H9 (cell line): ENCODE results near the gene PJA2. TPM values are rescaled to one million over a fixed set of nuclear protein-coding genes. Genes with fewer than 3 reads are reported as not detected.

Source experiments
- DNase-seq: peaks from one replicate; pipeline ENCODE4 v3.0.0-alpha.2; 2017
- H2AFZ ChIP-seq: one replicate; pipeline ENCODE4 v1.6.1; 2013; ENCODE audit warnings: mild to moderate bottlenecking, low read length, control low read depth, moderate library complexity
- H2AK5ac ChIP-seq: 2 replicates; pipeline ENCODE4 v1.6.1; 2013; ENCODE audit warnings: low read length, control low read depth, mixed read lengths; ENCODE audit not compliant: insufficient read length
- H2BK120ac ChIP-seq: one replicate; pipeline ENCODE4 v1.6.1; 2013; ENCODE audit warnings: low read depth, mild to moderate bottlenecking, low read length, control low read depth, inconsistent platforms; ENCODE audit not compliant: poor library complexity, severe bottlenecking
- H2BK12ac ChIP-seq: 2 replicates; pipeline ENCODE4 v1.6.1; 2013; ENCODE audit warnings: low read length, control low read depth, mixed read lengths, low read depth; ENCODE audit not compliant: insufficient read length
- H2BK15ac ChIP-seq: 2 replicates; pipeline ENCODE4 v1.6.1; 2013; ENCODE audit warnings: low read depth, low read length, control low read depth
- H2BK20ac ChIP-seq: one replicate; pipeline ENCODE4 v1.6.1; 2013; ENCODE audit warnings: low read depth, mild to moderate bottlenecking, low read length, control low read depth, inconsistent platforms; ENCODE audit not compliant: poor library complexity, severe bottlenecking
- H2BK5ac ChIP-seq: 2 replicates; pipeline ENCODE4 v1.6.1; 2013; ENCODE audit warnings: low read length, control low read depth, mixed read lengths; ENCODE audit not compliant: insufficient read length
- H3K14ac ChIP-seq: 2 replicates; pipeline ENCODE4 v1.6.1; 2013; ENCODE audit warnings: low read length, control low read depth; ENCODE audit not compliant: insufficient read depth
- H3K18ac ChIP-seq: 2 replicates; pipeline ENCODE4 v1.6.1; 2013; ENCODE audit warnings: low read depth, mild to moderate bottlenecking, mixed read lengths, low read length, control low read depth; ENCODE audit not compliant: insufficient read length
- H3K23ac ChIP-seq: 2 replicates; pipeline ENCODE4 v1.6.1; 2013; ENCODE audit warnings: low read length, control low read depth, mixed read lengths, low read depth; ENCODE audit not compliant: insufficient read length
- H3K23me2 ChIP-seq: 2 replicates; pipeline ENCODE4 v1.6.1; 2013; ENCODE audit warnings: low read depth, mild to moderate bottlenecking, mixed read lengths, low read length, control low read depth; ENCODE audit not compliant: insufficient read length, poor library complexity, severe bottlenecking
- H3K27ac ChIP-seq: 2 replicates; pipeline ENCODE4 v1.5.1; 2013; ENCODE audit warnings: low read length, control low read depth, mixed read lengths, low read depth; ENCODE audit not compliant: insufficient read length
- H3K27me3 ChIP-seq: 2 replicates; pipeline ENCODE4 v1.6.1; 2013; ENCODE audit warnings: low read length, control low read depth, inconsistent platforms; ENCODE audit not compliant: insufficient read depth
- H3K4ac ChIP-seq: 2 replicates; pipeline ENCODE4 v1.6.1; 2013; ENCODE audit warnings: low read depth, mild to moderate bottlenecking, control low read depth, inconsistent platforms, low read length, moderate library complexity
- H3K4me1 ChIP-seq: 2 replicates; pipeline ENCODE4 v1.6.1; 2013; ENCODE audit warnings: low read length, control low read depth, inconsistent platforms; ENCODE audit not compliant: insufficient read depth
- H3K4me2 ChIP-seq: 2 replicates; pipeline ENCODE4 v1.6.1; 2013; ENCODE audit warnings: low read length, control low read depth, mixed read lengths; ENCODE audit not compliant: insufficient read length, insufficient read depth
- H3K56ac ChIP-seq: 2 replicates; pipeline ENCODE4 v1.6.1; 2013; ENCODE audit warnings: low read depth, mild to moderate bottlenecking, mixed read lengths, low read length, control low read depth; ENCODE audit not compliant: insufficient read length
- H3K79me1 ChIP-seq: 2 replicates; pipeline ENCODE4 v1.6.1; 2013; ENCODE audit warnings: low read depth, mild to moderate bottlenecking, moderate library complexity, low read length, control low read depth, inconsistent platforms; ENCODE audit not compliant: insufficient read depth, poor library complexity, severe bottlenecking
- H3K79me2 ChIP-seq: 2 replicates; pipeline ENCODE4 v1.6.1; 2013; ENCODE audit warnings: low read length, control low read depth, inconsistent platforms; ENCODE audit not compliant: insufficient read depth
- H3K9ac ChIP-seq: 2 replicates; pipeline ENCODE4 v1.6.1; 2013; ENCODE audit warnings: low read length, control low read depth, mixed read lengths; ENCODE audit not compliant: insufficient read length; ENCODE audit errors: extremely low read depth
- H3K9me3 ChIP-seq: one replicate; pipeline ENCODE4 v1.6.1; 2013; ENCODE audit warnings: low read depth, low read length, inconsistent platforms; ENCODE audit not compliant: control insufficient read depth
- H3T11ph ChIP-seq: one replicate; pipeline ENCODE4 v1.6.1; 2013; ENCODE audit warnings: mild to moderate bottlenecking, low read length, control low read depth, inconsistent platforms
- H4K20me1 ChIP-seq: one replicate; pipeline ENCODE4 v1.6.1; 2013; ENCODE audit not compliant: control insufficient read depth, insufficient read length, insufficient read depth
- H4K5ac ChIP-seq: 2 replicates; pipeline ENCODE4 v1.6.1; 2013; ENCODE audit warnings: low read depth, mild to moderate bottlenecking, mixed read lengths, low read length, control low read depth; ENCODE audit not compliant: insufficient read length
- H4K8ac ChIP-seq: replicated peaks from 2 replicates; pipeline ENCODE4 v1.6.1; 2013; ENCODE audit warnings: low read length, control low read depth, mixed read lengths, low read depth; ENCODE audit not compliant: insufficient read length
- H4K91ac ChIP-seq: 2 replicates; pipeline ENCODE4 v1.6.1; 2013; ENCODE audit warnings: low read depth, mild to moderate bottlenecking, moderate library complexity, mixed read lengths, low read length, control low read depth; ENCODE audit not compliant: insufficient read length
- H3K27ac Mint-ChIP-seq, 3 experiments: 2 replicates in 2 of 3; 3 replicates in 1 of 3; pipeline ENCODE4 v1.8.0; 2020 to 2021; ENCODE audit warnings: mixed read lengths in 3 of 3, mild to moderate bottlenecking in 1 of 3, moderate library complexity in 1 of 3
- H3K27me3 Mint-ChIP-seq: 2 replicates; pipeline ENCODE4 v1.8.0; 2021; ENCODE audit warnings: low read depth, mild to moderate bottlenecking, moderate library complexity, mixed read lengths
- H3K36me3 Mint-ChIP-seq, 3 experiments: 2 replicates in 2 of 3; 3 replicates in 1 of 3; pipeline ENCODE4 v1.8.0; 2020 to 2021; ENCODE audit warnings: low read depth in 3 of 3, mixed read lengths in 3 of 3; ENCODE audit not compliant: insufficient read depth in 1 of 3
- H3K4me1 Mint-ChIP-seq, 2 experiments: 2 replicates each; pipeline ENCODE4 v1.8.0; 2020; ENCODE audit warnings: mixed read lengths in 2 of 2
- H3K4me3 Mint-ChIP-seq, 2 experiments: 2 replicates in 1 of 2; 3 replicates in 1 of 2; pipeline ENCODE4 v1.8.0; 2020 to 2021; ENCODE audit warnings: mild to moderate bottlenecking in 2 of 2, mixed read lengths in 2 of 2, moderate library complexity in 1 of 2
- H3K9me3 Mint-ChIP-seq, 2 experiments: 2 replicates in 1 of 2; 3 replicates in 1 of 2; pipeline ENCODE4 v1.8.0; 2020; ENCODE audit warnings: mild to moderate bottlenecking in 2 of 2, mixed read lengths in 2 of 2, moderate library complexity in 1 of 2
- CTCF ChIP-seq: fragments of 200-600 bp; sonication (generic); conservative IDR thresholded peaks from 3 replicates; pipeline ENCODE4 v1.8.0; 2021; ENCODE audit warnings: antibody characterized with exemption, mild to moderate bottlenecking
- WGBS: extraction: QIAGEN DNeasy Blood & Tissue Kit; methylation state at CpG from one replicate; pipeline ENCODE4 v1.1.7; 2013; ENCODE audit warnings: missing lambda C conversion rate, low lambda C conversion rate, mixed read lengths; ENCODE audit not compliant: insufficient read length; ENCODE audit errors: extremely low coverage; 5-methylcytosine and 5-hydroxymethylcytosine counted together
- total RNA-seq: library from RNA; stranded (reverse); gene quantifications from 2 replicates; pipeline ENCODE4 v1.2.1, GENCODE V29; 2021

PJA2 gene
- total RNA-seq, 1 experiment from 2014 or later, result 41.5 TPM

DNA sequence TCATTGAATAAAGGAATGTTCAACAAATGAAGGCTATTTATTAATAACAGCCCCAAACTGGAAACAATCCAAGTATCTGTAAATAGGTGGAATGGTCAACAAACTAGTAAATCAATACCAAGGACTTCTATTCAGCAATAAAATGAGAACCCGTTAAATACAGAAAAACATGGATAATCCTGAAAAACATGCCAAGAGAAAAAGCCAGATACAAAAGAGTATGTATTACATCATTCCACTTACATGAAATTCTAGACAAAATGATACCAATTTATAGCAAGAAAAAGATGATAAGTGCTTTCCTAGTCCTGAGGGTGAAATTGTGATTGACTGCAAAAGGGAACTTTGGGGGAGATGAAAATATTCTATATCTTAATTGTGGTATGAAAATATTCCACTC lies 3.1 kb downstream of the PJA2 start:
- Histone ChIP-seq H3K4ac (no peak overlapping the region), H3K79me1 (no peaks in the 10 kb centered on the region), H2BK20ac (no peak overlapping the region), H3K4me2 (no peak overlapping the region), H3K4me1 (no peaks in the 10 kb centered on the region), H3K23ac (no peak overlapping the region), H2AK5ac (no peak overlapping the region), H3K23me2 (peaks cover 6% of the 10 kb centered on the region), H2BK12ac (no peak overlapping the region), H2BK5ac (no peak overlapping the region), H4K91ac (no peak overlapping the region), H2AFZ (no peak overlapping the region), H4K20me1 (no peaks in the 10 kb centered on the region), H3K27me3 (no peaks in the 10 kb centered on the region), H3K9me3 (no peaks in the 10 kb centered on the region), H3K27ac (no peak overlapping the region), H2BK15ac (no peak overlapping the region), H3K9ac (no peak overlapping the region), H3K56ac (no peak overlapping the region), H3K14ac (no peak overlapping the region), H2BK120ac (no peak overlapping the region), H4K8ac (no peak overlapping the region), H3T11ph (no peak overlapping the region), H4K5ac (no peak overlapping the region), H3K18ac (no peak overlapping the region), H3K79me2 (peaks cover 18% of the 10 kb centered on the region; the same call in 1 of the 2 replicates)
- WGBS, result no CpG with 5 or more reads among the region's 1 CpG
- no peak for TF ChIP-seq CTCF
- Mint-ChIP-seq H3K36me3 (peaks cover 0 to 5% (median 0%) of the 10 kb centered on the region in 3 experiments; a peak in 3 of 7 replicates), H3K4me3 (no peak overlapping the region), H3K9me3 (peaks cover 0 to 2% of the 10 kb centered on the region in 2 experiments; a peak in 1 of 5 replicates), H3K4me1 (peaks cover 42 to 44% of the 10 kb centered on the region in 2 experiments), H3K27me3 (no peaks in the 10 kb centered on the region), H3K27ac (no peak overlapping the region)
- DNase-seq, result no peak
